Activated CD4-positive, CD25-positive, alpha-beta regulatory T cell treated with anti-CD3 and anti-CD28 coated beads, Interleukin-2, amount 50 U/mL, for 72 hours (primary cell): ENCODE results near the gene LORICRIN.
"Not testable (repeated sequence)": the region's sequence is repeated elsewhere in the genome, so short reads cannot be mapped to it uniquely, and the experiment has no call there.

Experiments
- DNase-seq: peaks from one replicate; pipeline ENCODE4 v3.0.0; 2021

LORICRIN gene

GRCh38 chr1:153259387-153259786 is at the start of gene LORICRIN:
Gene LORICRIN, plus strand, starts transcription at chr1:153259687. Its CDS starts 1,263 bp downstream, at chr1:153260950.
- no peak for DNase-seq

GRCh38 chr1:153210206-153210605 is 49.3 kb upstream of the LORICRIN start:
- DNase-seq = no peak

DNA sequence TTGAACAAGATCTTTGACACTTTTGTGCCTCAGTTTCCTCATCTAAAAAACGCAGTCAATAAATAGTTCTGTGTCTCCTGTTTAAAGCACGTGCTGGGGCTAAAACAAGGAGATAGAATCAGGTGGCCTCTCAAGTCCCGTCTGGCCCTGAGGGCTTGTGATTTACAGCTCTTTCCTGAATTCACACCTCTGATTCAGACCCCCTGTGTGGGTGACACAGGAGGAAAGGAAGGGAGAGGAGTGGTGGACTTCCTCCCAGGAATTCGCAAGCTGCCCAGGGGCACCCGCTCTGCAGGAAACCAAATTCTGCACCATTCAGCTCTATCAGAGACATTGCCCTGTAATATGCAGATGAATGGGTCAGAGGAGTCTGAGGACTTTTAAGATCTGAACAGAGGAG is 47.3 kb upstream of the LORICRIN start:
- DNase-seq = no peak

- DNase-seq = no peak
Measured at GRCh38 chr1:153213519-153213918, 46.0 kb upstream of the LORICRIN start.

- no peak for DNase-seq
Measured at GRCh38 chr1:153217212-153217611, 42.3 kb upstream of the LORICRIN start, which contains the start of gene PRR9. Gene PRR9, plus strand, starts transcription at chr1:153217584. Its CDS starts 561 bp downstream, at chr1:153218145.

DNA sequence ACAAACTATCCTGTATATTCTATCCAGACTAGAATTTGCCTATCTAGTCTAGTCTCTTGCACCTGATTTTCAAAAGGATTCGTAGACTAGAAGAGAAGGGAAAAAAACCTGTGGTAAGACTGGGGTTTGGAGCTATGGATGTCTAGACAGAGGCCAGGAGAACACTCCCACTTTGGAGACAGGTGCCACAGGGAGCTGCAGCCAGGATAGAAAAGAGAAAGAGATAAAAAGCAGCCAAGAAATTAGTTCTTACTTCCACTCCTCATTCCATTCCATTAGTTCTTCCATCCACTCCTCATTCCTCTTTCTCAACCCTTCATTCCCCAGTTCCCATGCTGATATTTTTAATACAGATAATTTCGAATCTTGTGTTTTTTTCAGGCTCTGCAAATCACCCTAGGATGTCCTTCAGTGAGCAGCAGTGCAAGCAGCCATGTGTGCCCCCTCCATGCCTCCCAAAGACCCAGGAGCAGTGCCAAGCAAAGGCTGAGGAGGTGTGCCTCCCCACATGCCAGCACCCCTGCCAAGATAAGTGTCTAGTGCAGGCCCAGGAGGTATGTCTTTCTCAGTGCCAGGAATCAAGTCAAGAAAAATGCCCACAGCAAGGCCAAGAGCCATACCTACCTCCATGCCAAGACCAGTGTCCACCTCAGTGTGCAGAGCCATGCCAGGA is 41.6 kb upstream of the LORICRIN start:
- DNase-seq = no peak

DNA sequence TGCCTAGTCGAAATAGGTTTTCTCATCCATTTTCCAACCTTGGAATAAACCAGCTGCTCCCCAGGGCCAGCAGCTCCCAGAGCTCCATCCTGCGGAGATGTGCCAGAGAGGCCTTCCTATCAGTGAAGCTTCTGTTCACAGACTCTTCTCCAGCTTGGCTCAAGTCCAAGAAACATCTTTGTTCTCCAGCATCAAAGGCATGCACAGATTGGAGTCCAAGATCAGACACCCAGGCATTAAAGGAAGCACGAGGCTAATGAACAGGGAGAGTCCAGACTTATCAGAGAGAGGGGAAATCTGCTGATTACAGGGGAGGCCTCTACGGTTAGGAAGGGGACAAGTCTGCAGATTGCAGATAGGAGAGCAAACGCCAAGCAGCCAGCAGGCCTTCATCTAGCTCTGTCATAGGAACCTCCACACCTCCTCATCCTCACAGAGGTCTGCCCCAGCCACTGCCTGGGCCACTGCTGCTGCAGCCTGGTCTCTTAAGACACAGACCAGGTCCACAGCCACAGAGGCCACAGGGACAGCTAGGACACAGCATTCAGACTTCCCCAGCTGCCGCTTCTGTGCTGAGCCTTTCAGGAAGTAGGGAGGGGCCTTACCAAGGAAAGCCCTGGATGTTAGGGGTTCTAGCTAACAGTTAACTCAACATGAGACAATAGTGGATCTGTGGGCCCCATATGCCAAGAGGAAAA is 38.7 kb upstream of the LORICRIN start:
- no peak for DNase-seq

DNA sequence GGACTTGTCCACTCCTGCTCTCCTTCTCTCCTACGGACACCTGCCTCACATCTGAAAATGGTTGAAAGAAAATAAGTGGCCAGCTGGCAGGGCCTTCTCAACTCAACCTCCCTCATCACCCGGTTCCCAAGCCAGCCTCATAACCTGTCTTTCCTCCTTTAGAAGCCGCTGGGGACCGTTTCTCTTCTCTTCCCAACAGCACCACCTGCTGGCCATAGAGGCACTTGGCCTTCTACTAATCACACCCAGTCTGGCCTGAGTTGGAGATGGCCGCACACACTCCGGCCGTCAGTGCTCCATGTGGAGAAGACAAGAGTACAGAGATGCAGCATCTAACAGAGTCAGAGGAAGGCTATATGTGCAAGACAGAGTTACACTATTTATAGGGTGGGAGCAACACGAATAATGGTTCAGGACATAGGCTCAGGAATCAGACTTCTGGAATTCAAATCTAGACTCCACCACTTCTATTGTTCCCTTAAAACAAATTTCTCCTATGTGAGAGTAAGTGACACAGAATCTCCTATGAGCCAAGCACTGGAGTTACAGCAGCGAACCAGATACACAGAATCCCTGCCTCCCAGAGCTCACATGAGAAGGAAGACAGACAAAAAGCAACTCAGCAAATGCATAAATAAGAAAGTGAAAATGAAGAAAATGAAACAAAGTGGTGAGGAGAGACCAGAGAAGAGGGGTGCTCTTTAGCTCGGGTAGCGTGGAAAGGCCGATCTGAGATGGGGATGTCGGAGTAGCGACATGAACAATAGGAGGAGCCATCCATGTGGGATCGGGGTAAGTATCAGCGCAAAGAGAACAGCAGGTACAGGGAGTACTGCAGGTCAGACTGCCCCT is 36.2 kb upstream of the LORICRIN start:
- peak; percentile 56 for DNase-seq

DNA sequence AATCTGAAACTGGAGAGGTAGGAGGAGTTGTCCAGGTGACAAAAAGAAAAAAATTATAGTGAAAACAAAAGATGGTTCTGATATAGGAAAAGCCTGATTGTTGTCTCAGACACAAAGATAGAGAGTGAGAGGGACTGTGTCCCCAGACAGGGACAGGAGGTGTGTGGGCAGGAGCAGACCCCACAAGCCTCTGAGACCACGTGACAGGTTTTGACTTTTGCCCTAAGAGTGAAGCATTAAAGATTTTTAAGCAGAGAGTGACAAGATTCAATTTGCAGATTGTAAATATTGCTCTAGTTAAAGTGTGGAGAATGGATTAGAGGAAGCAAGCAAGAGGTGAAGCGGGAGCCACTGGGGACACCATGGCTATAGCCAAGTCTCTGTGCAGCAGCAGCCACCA is 31.7 kb upstream of the LORICRIN start:
- no peak for DNase-seq

GRCh38 chr1:153228491-153228890 is 31.0 kb upstream of the LORICRIN start:
- no peak for DNase-seq

- DNase-seq = not testable (repeated sequence)
Measured at GRCh38 chr1:153229076-153229829, 30.2 kb upstream of the LORICRIN start.

GRCh38 chr1:153231363-153231762 is 28.1 kb upstream of the LORICRIN start:
- no peak for DNase-seq

- DNase-seq = no peak
Measured at GRCh38 chr1:153231785-153232184, 27.7 kb upstream of the LORICRIN start.

GRCh38 chr1:153232553-153232952 is 26.9 kb upstream of the LORICRIN start:
- no peak for DNase-seq

GRCh38 chr1:153233448-153233847 is 26.0 kb upstream of the LORICRIN start:
- no peak for DNase-seq

DNA sequence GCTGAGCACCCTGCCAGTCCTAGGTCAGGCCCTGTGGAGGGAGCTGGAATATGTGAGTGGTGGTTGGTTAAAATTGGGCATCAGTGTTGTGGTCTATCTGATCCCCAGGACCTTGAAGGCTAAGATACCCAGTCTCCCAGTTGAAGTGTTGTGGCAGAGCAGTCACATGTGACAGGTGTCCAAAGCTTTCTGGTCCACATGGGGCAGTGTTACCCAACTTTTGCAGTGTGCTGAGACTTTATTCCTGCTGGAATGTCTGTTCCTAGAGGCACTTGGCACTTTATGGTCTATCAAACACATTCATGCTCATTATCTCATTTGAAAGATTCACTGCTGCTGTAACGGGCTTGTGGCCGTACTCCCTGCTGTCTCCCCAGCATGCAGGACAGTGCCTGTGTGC is 21.0 kb upstream of the LORICRIN start:
- no peak for DNase-seq

GRCh38 chr1:153242160-153242559 is 17.3 kb upstream of the LORICRIN start:
- DNase-seq = no peak

- no peak for DNase-seq
Measured at GRCh38 chr1:153245466-153245865, 14.0 kb upstream of the LORICRIN start.

GRCh38 chr1:153246018-153246417 is 13.5 kb upstream of the LORICRIN start:
- DNase-seq = no peak

- DNase-seq = no peak
Measured at GRCh38 chr1:153246825-153247224, 12.7 kb upstream of the LORICRIN start.

- DNase-seq = no peak
Measured at GRCh38 chr1:153248176-153248879, 11.2 kb upstream of the LORICRIN start.

- DNase-seq = no peak
Measured at GRCh38 chr1:153250166-153250565, 9.3 kb upstream of the LORICRIN start.
